HepG2 (cell line): ENCODE data around the gene ARRDC1. TPM values are rescaled to one million over a fixed set of nuclear protein-coding genes. Genes with fewer than 3 reads are reported as not detected.

ENCODE experiments used
- BRF2 ChIP-seq: sonication (generic); formaldehyde crosslinking; IDR thresholded peaks from 2 replicates; pipeline ENCODE4 v1.8.1; 2022; ENCODE audit warnings: mild to moderate bottlenecking, missing genetic modification reagents
- CAMTA2 ChIP-seq: sonication (generic); formaldehyde crosslinking; IDR thresholded peaks from 2 replicates; pipeline ENCODE4 v1.4.0; 2020; ENCODE audit warnings: mild to moderate bottlenecking, missing genetic modification reagents, borderline replicate concordance
- FUBP1 ChIP-seq: sonication (generic); formaldehyde crosslinking; IDR thresholded peaks from 2 replicates; pipeline ENCODE4 v1.5.1; 2020; ENCODE audit warnings: missing genetic modification reagents, mild to moderate bottlenecking, borderline replicate concordance
- HHEX ChIP-seq: IDR thresholded peaks from 2 replicates; pipeline ENCODE4 v1.6.1; 2016; ENCODE audit warnings: control low read depth
- HINFP ChIP-seq: sonication (generic); formaldehyde crosslinking; IDR thresholded peaks from 2 replicates; pipeline ENCODE4 v1.4.0; 2020; ENCODE audit warnings: low read depth, mild to moderate bottlenecking, missing genetic modification reagents
- HNRNPLL ChIP-seq: fragments of 200-400 bp; formaldehyde crosslinking; IDR thresholded peaks from 2 replicates; pipeline ENCODE4 v1.6.1; 2017; ENCODE audit warnings: mild to moderate bottlenecking, low read depth, low read length; ENCODE audit not compliant: poor library complexity, severe bottlenecking
- MXD4 ChIP-seq: IDR thresholded peaks from 2 replicates; pipeline ENCODE4 v1.6.1; 2016; ENCODE audit warnings: mild to moderate bottlenecking, missing biosample characterization, missing genetic modification reagents
- SCMH1 ChIP-seq: sonication (generic); formaldehyde crosslinking; IDR thresholded peaks from 2 replicates; pipeline ENCODE4 v1.9.0; 2021; ENCODE audit warnings: missing genetic modification reagents, mild to moderate bottlenecking, borderline replicate concordance
- U2AF2 ChIP-seq: fragments of 200-400 bp; formaldehyde crosslinking; IDR thresholded peaks from 2 replicates; pipeline ENCODE4 v1.6.1; 2017; ENCODE audit warnings: low read depth, mild to moderate bottlenecking, low read length
- XRCC5 ChIP-seq: fragments of 200-400 bp; formaldehyde crosslinking; optimal IDR thresholded peaks from 2 replicates; pipeline ENCODE3; 2017; ENCODE audit warnings: mild to moderate bottlenecking, low read length
- YEATS4 ChIP-seq: sonication (generic); formaldehyde crosslinking; IDR thresholded peaks from 2 replicates; pipeline ENCODE4 v1.4.0; 2020; ENCODE audit warnings: missing genetic modification reagents, borderline replicate concordance
- ZBTB3 ChIP-seq: sonication (generic); formaldehyde crosslinking; IDR thresholded peaks from 2 replicates; pipeline ENCODE4 v1.4.0; 2020; ENCODE audit warnings: low read depth, mild to moderate bottlenecking, moderate library complexity, missing genetic modification reagents, borderline replicate concordance
- ZNF20 ChIP-seq: sonication (generic); formaldehyde crosslinking; IDR thresholded peaks from 2 replicates; pipeline ENCODE4 v1.4.0; 2020; ENCODE audit warnings: mild to moderate bottlenecking, moderate library complexity, missing genetic modification reagents
- ZNF280B ChIP-seq: sonication (generic); formaldehyde crosslinking; IDR thresholded peaks from 2 replicates; pipeline ENCODE4 v1.5.0; 2020; ENCODE audit warnings: missing genetic modification reagents, mild to moderate bottlenecking, borderline replicate concordance
- ZSCAN25 ChIP-seq: sonication (generic); formaldehyde crosslinking; IDR thresholded peaks from 2 replicates; pipeline ENCODE4 v1.8.0; 2022; ENCODE audit warnings: mild to moderate bottlenecking, missing genetic modification reagents
- polyA plus RNA-seq, 8 experiments: library from polyadenylated mRNA; depleted of rRNA in 3 of 8; stranded (reverse) in 7 of 8; unstranded in 1 of 8; fragments of >200 nt; fragmentation: Illumina TruSeq in 4 of 8; extraction: Trizol in 4 of 8; gene quantifications; 2 replicates each; pipeline versions ENCODE4 v1.2.1 to v1.2.3, GENCODE V29; 2011 to 2016; ENCODE audit warnings: low read depth in 4 of 8, missing spikeins in 1 of 8, mixed read lengths in 1 of 8; ENCODE audit not compliant: insufficient read depth in 1 of 8
- total RNA-seq, 5 experiments: library from RNA; depleted of rRNA; stranded (reverse); fragments of >200 nt; fragmentation: Illumina TruSeq; extraction: Trizol; gene quantifications; 2 replicates each; pipeline ENCODE4 v1.2.3, GENCODE V29; 2016; ENCODE audit warnings: low read depth in 1 of 5
- TF ChIP-seq, protein P1 (sequence below): sonication (generic); formaldehyde crosslinking; IDR thresholded peaks from 2 replicates; pipeline ENCODE4 v1.4.0; 2020; ENCODE audit warnings: missing genetic modification reagents, borderline replicate concordance

Gene ARRDC1
- total and polyA plus RNA-seq, 2 of the 13 experiments (the other 11 are each of a cell fraction or from before 2014, with no cell fraction given): 21.7 to 44.4 TPM

DNA sequence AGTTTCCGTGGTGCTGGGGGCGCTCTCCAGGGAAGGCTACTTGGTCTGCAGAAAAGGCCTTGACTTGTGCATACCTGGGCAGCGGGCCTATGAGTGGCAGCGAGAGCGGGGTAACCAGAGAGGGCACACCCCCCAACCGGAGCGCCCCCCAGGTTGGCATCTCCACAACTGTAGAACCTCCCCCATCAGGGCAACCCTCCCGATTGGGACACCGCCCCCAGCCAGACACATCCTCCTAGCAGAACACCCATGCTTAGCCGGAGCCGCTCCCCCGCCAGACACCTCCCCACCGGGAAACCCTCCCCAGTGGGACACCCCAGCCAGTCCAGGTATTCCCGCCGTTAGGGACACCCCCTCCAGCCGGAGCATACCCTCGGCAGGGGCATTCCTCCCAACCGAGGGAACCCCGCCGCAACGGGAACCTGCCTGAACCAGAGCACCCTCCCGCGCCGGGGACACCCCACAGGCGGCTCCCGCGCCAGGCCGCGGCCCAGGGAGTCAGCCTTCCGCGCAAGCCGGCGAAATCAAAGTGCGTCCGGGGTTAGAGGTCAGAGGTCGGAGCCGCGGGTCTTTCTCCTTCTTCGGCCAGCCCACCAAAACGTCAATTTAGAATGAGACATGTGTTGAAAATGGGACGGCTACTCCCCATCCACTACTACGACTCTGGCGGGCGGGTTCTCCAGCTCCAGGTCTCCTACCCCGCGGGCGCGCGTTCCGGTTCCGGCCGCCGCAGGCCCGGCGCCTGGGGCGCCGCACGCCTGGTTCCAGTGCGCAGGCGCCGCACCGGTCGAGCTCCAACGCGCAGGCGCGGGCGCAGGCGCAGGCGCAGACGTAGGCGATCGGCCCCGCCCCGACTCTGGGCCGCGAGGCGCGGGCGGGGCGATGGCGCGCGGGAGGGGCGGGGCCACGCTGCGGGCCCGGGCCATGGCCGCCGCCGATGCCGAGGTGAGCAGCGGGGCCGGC is 12.9 kb downstream of the ARRDC1 start, which contains the start of gene EHMT1 (continued):
- TF ChIP-seq BRF2 (CRISPR knock-in tag) (peak; percentile 53; the same call in 1 of the 2 replicates), FUBP1 (CRISPR knock-in tag) (no peak), HINFP (CRISPR knock-in tag) (no peak), HNRNPLL (peak; percentile 57), ZSCAN25 (CRISPR knock-in tag) (no peak), HHEX (CRISPR knock-in tag) (no peak), ZNF280B (CRISPR knock-in tag) (no peak; the same call in 1 of the 2 replicates), CAMTA2 (CRISPR knock-in tag) (no peak), SCMH1 (CRISPR knock-in tag) (no peak), MXD4 (CRISPR knock-in tag) (no peak), XRCC5 (no peak), YEATS4 (CRISPR knock-in tag) (peak; percentile 62; the same call in 1 of the 2 replicates), U2AF2 (no peak), ZBTB3 (CRISPR knock-in tag) (no peak), ZNF20 (no peak)
- TF ChIP-seq, protein P1, sequence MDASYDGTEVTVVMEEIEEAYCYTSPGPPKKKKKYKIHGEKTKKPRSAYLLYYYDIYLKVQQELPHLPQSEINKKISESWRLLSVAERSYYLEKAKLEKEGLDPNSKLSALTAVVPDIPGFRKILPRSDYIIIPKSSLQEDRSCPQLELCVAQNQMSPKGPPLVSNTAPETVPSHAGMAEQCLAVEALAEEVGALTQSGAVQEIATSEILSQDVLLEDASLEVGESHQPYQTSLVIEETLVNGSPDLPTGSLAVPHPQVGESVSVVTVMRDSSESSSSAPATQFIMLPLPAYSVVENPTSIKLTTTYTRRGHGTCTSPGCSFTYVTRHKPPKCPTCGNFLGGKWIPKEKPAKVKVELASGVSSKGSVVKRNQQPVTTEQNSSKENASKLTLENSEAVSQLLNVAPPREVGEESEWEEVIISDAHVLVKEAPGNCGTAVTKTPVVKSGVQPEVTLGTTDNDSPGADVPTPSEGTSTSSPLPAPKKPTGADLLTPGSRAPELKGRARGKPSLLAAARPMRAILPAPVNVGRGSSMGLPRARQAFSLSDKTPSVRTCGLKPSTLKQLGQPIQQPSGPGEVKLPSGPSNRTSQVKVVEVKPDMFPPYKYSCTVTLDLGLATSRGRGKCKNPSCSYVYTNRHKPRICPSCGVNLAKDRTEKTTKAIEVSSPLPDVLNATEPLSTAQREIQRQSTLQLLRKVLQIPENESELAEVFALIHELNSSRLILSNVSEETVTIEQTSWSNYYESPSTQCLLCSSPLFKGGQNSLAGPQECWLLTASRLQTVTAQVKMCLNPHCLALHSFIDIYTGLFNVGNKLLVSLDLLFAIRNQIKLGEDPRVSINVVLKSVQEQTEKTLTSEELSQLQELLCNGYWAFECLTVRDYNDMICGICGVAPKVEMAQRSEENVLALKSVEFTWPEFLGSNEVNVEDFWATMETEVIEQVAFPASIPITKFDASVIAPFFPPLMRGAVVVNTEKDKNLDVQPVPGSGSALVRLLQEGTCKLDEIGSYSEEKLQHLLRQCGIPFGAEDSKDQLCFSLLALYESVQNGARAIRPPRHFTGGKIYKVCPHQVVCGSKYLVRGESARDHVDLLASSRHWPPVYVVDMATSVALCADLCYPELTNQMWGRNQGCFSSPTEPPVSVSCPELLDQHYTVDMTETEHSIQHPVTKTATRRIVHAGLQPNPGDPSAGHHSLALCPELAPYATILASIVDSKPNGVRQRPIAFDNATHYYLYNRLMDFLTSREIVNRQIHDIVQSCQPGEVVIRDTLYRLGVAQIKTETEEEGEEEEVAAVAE (CRISPR knock-in tag): no peak
